Sigmoid colon (tissue), 7 donors: ENCODE results near the gene IL4. TPM values are rescaled to one million over a fixed set of nuclear protein-coding genes. Genes with fewer than 3 reads are reported as not detected.

Source experiments
- DNase-seq: peaks from one replicate; pipeline ENCODE4 v3.0.0-alpha.2; 2019
- H3K27ac ChIP-seq, 4 donors: fragments of 200-600 bp; sonication (generic); one replicate each; pipeline ENCODE4 v1.5.1; 2016 to 2019; ENCODE audit warnings: mild to moderate bottlenecking in 1 of 4
- H3K27me3 ChIP-seq, 3 donors: fragments of 200-600 bp; sonication (generic); one replicate each; pipeline ENCODE4 v1.5.1; 2019; ENCODE audit warnings: mild to moderate bottlenecking in 1 of 3
- H3K36me3 ChIP-seq, 4 donors: fragments of 200-600 bp; sonication (generic); one replicate each; pipeline ENCODE4 v1.5.1; 2016 to 2019
- H3K4me1 ChIP-seq, 4 donors: fragments of 200-600 bp; sonication (generic); one replicate each; pipeline ENCODE4 v1.5.1; 2017 to 2019
- H3K4me3 ChIP-seq, 4 donors: fragments of 200-600 bp; sonication (generic); one replicate each; pipeline ENCODE4 v1.5.1; 2017 to 2019; ENCODE audit warnings: mild to moderate bottlenecking in 2 of 4, moderate library complexity in 1 of 4
- H3K9me3 ChIP-seq, 4 donors: fragments of 200-600 bp in 3 of 4; sonication (generic) in 3 of 4; one replicate each; pipeline versions ENCODE4 v1.5.1 to v1.6.1; 2013 to 2019
- EP300 ChIP-seq, 4 donors: sonication (generic); formaldehyde crosslinking; IDR thresholded peaks; one replicate each; pipeline ENCODE4 v1.6.1; 2017; ENCODE audit warnings: antibody characterized with exemption in 4 of 4
- POLR2A ChIP-seq, 2 donors: fragments of 450-650 bp; IDR thresholded peaks; one replicate each; pipeline ENCODE4 v1.6.1; 2016; ENCODE audit warnings: antibody characterized with exemption in 2 of 2, mild to moderate bottlenecking in 2 of 2, moderate library complexity in 2 of 2
- POLR2AphosphoS5 ChIP-seq, 4 donors: sonication (generic); formaldehyde crosslinking; IDR thresholded peaks; one replicate each; pipeline ENCODE4 v1.6.1; 2017; ENCODE audit warnings: antibody characterized with exemption in 4 of 4
- WGBS, 2 donors: extraction: QIAGEN DNeasy Blood & Tissue Kit; methylation state at CpG; one replicate each; pipeline ENCODE4 v1.1.7; 2013; 5-methylcytosine and 5-hydroxymethylcytosine counted together
- intact Hi-C: fragments of 100-400 bp; cut with DNase I; formaldehyde crosslinking; loops from one replicate; pipeline ENCODE4 v1.15.1; 2023
- polyA plus RNA-seq, 3 donors: library from polyadenylated mRNA; stranded (reverse); fragments of 200-250 nt; gene quantifications; one replicate each; pipeline ENCODE4 v1.2.3, GENCODE V29; 2013
- total RNA-seq, 4 donors: library from RNA; depleted of rRNA; stranded (reverse); fragments of >200 nt; gene quantifications; one replicate each; pipeline ENCODE4 v1.1.0, GENCODE V29; 2016
- TF ChIP-seq, protein P1 (sequence below), 4 experiments: fragments of 450-650 bp in 3 of 4; fragments of 200-600 bp in 1 of 4; IDR thresholded peaks; one replicate each; pipeline ENCODE4 v1.5.1; 2016 to 2019; ENCODE audit warnings: antibody characterized with exemption in 4 of 4, mild to moderate bottlenecking in 3 of 4, moderate library complexity in 2 of 4
- donor health status: healthy with polysubstance abuse.
- donor health status: Bipolar disorder and iron deficiency.
- donor health status: healthy.

Gene IL4
- total and polyA plus RNA-seq, 7 donors, result not detected

GRCh38 chr5:132664696-132665209 lies 9.0 kb upstream of the IL4 start:
- TF ChIP-seq, protein P1, sequence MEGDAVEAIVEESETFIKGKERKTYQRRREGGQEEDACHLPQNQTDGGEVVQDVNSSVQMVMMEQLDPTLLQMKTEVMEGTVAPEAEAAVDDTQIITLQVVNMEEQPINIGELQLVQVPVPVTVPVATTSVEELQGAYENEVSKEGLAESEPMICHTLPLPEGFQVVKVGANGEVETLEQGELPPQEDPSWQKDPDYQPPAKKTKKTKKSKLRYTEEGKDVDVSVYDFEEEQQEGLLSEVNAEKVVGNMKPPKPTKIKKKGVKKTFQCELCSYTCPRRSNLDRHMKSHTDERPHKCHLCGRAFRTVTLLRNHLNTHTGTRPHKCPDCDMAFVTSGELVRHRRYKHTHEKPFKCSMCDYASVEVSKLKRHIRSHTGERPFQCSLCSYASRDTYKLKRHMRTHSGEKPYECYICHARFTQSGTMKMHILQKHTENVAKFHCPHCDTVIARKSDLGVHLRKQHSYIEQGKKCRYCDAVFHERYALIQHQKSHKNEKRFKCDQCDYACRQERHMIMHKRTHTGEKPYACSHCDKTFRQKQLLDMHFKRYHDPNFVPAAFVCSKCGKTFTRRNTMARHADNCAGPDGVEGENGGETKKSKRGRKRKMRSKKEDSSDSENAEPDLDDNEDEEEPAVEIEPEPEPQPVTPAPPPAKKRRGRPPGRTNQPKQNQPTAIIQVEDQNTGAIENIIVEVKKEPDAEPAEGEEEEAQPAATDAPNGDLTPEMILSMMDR (IDR thresholded peaks at IDR 0.05), result no peak
- TF ChIP-seq EP300 (IDR thresholded peaks at IDR 0.05), result no peak
- TF ChIP-seq POLR2A (IDR thresholded peaks at IDR 0.05), result no peak
- no peak for TF ChIP-seq POLR2AphosphoS5 (IDR thresholded peaks at IDR 0.05)
- no peak for DNase-seq
- intact Hi-C loops, result no loop called here
- H3K27ac ChIP-seq, result no peak overlapping the region
- 95 to 97% methylated on average over 9 of the region's 9 CpGs for WGBS, 2 donors
- no peaks in the 10 kb centered on the region for H3K4me1 ChIP-seq
- no peaks in the 10 kb centered on the region for H3K36me3 ChIP-seq
- no peak overlapping the region for H3K4me3 ChIP-seq
- no peaks in the 10 kb centered on the region for H3K9me3 ChIP-seq
- no peaks in the 10 kb centered on the region for H3K27me3 ChIP-seq

DNA sequence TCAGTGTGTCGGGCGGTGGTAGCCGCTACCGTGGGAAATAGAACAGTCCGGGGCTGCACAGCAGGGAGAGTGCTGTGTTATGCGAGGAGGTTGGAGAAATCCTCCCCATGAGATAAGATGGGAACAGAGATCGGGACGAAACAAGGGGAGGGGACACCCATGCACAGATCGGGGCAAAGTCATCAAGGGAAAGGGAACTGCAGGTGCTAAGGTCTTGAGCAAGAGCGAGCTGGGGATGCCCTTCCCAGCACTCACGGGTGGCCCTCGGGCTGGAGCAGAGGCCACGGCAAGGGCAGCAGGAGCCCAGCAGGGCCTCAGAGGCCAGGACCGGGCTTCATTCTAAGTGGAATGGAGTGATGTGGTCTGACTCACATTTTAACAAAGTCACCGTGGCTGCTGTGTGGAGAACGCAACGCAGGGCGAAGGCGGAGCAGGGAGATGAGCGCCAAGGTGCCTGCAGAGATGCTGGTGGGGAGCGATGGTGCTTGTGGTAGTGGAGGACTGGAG lies 8.2 kb upstream of the IL4 start:
- no peak overlapping the region for H3K27ac ChIP-seq
- H3K27me3 ChIP-seq, result no peaks in the 10 kb centered on the region
- no peaks in the 10 kb centered on the region for H3K4me1 ChIP-seq
- H3K4me3 ChIP-seq, result no peak overlapping the region
- TF ChIP-seq, protein P1 (IDR thresholded peaks at IDR 0.05), result no peak
- TF ChIP-seq EP300 (IDR thresholded peaks at IDR 0.05) (no peak), POLR2AphosphoS5 (IDR thresholded peaks at IDR 0.05) (no peak), POLR2A (IDR thresholded peaks at IDR 0.05) (no peak)
- H3K36me3 ChIP-seq, result no peaks in the 10 kb centered on the region
- no peak for DNase-seq
- no peaks in the 10 kb centered on the region for H3K9me3 ChIP-seq
- WGBS, 2 donors, result 95 to 96% methylated on average over 21 of the region's 21 CpGs
- intact Hi-C loops, result no loop called here

- no peaks in the 10 kb centered on the region for H3K36me3 ChIP-seq
- no peaks in the 10 kb centered on the region for H3K27me3 ChIP-seq
- intact Hi-C loops, result no loop called here
- no peaks in the 10 kb centered on the region for H3K4me1 ChIP-seq
- no peak for TF ChIP-seq POLR2AphosphoS5 (IDR thresholded peaks at IDR 0.05)
- TF ChIP-seq, protein P1 (IDR thresholded peaks at IDR 0.05), result no peak
- TF ChIP-seq EP300 (IDR thresholded peaks at IDR 0.05), result no peak
- no peak for TF ChIP-seq POLR2A (IDR thresholded peaks at IDR 0.05)
- no peak overlapping the region for H3K27ac ChIP-seq
- no peaks in the 10 kb centered on the region for H3K9me3 ChIP-seq
- DNase-seq, result no peak
- WGBS, 2 donors, result 90 to 92% methylated on average over 16 of the region's 16 CpGs
- no peak overlapping the region for H3K4me3 ChIP-seq
These were observed 7.3 kb upstream of the IL4 start for GRCh38 chr5:132666310-132667123.

GRCh38 chr5:132667309-132667708 lies 6.5 kb upstream of the IL4 start:
- intact Hi-C loops, result no loop called here
- no peaks in the 10 kb centered on the region for H3K36me3 ChIP-seq
- no peaks in the 10 kb centered on the region for H3K27me3 ChIP-seq
- no peaks in the 10 kb centered on the region for H3K4me1 ChIP-seq
- no peak for DNase-seq
- H3K4me3 ChIP-seq, result no peak overlapping the region
- H3K27ac ChIP-seq, result no peak overlapping the region
- WGBS, 2 donors, result 86 to 93% methylated on average over 10 of the region's 10 CpGs
- no peak for TF ChIP-seq EP300 (IDR thresholded peaks at IDR 0.05)
- no peak for TF ChIP-seq POLR2A (IDR thresholded peaks at IDR 0.05)
- TF ChIP-seq, protein P1 (IDR thresholded peaks at IDR 0.05), result no peak
- no peak for TF ChIP-seq POLR2AphosphoS5 (IDR thresholded peaks at IDR 0.05)
- H3K9me3 ChIP-seq, result no peaks in the 10 kb centered on the region
